Measurements from ENCODE around the gene RGS7BP. TPM values are rescaled to one million over a fixed set of nuclear protein-coding genes. Genes with fewer than 3 reads are reported as not detected.

Gene RGS7BP
- total RNA-seq = not detected

DNA sequence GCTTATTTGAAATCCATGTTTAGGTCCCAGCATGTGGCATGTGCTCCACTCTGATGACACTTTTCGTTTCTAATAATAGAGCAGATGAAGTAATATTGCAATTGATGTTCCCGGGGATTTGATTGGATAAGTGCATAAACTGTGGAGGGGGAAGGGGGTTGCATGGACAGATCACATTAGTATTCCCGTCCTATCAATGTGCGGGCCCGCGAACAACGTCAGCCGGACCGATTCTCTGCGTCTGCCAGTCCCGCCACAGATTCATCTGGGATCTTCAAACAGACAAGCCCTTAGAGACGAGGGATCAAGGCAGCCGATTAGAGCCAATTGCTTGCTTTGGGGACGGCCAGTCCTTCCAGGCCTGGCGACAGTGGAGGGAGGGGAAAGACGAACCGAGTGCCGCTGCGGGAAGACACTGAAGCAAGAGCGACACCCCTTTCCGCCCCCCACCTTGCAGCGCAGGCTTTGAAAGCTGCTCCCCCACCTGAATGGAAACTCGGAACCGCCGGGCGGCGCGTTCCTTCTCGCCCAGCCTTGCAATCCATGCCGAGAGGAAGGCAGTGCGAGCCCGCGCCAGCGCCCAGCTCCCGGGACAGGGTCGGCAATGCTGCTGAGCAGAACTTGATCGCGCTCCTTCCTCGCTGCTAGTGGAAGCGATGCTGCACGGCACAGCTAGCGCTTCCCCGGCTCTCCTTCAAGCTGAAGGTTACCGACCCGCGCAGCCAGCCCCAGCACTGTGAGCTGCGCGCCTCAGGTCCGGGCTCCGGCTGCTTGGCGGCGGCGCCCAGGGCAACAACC lies at the start of gene RGS7BP:
Gene RGS7BP (plus strand): TSS at position 247 of the 798 bp plus-strand sequence. CDS start 610 bp downstream, outside the sequence.
- Mint-ChIP-seq H3K4me3 (no peak within 1 kb of the TSS), H3K36me3 (ENCODE audit: low read depth) (no peaks in the 10 kb centered on the region), H3K27ac (no peak within 1 kb of the TSS), H3K27me3 (peaks cover 36% of the 10 kb centered on the region), H3K4me1 (no peaks in the 10 kb centered on the region), H3K9me3 (no peaks in the 10 kb centered on the region)
- DNase-seq = no peak
- ChIA-PET POLR2A (no interaction called here), CTCF (no interaction called here)

GRCh38 chr5:64457846-64458245 lies 48.0 kb upstream of the RGS7BP start:
- H3K9me3 Mint-ChIP-seq = peaks cover 3% of the 10 kb centered on the region
- H3K27ac Mint-ChIP-seq = no peak overlapping the region
- CTCF ChIA-PET = no interaction called here
- H3K27me3 Mint-ChIP-seq = no peaks in the 10 kb centered on the region
- POLR2A ChIA-PET = no interaction called here
- no peak overlapping the region for H3K4me3 Mint-ChIP-seq
- no peaks in the 10 kb centered on the region for H3K36me3 Mint-ChIP-seq (ENCODE audit: low read depth)
- no peak for DNase-seq
- no peaks in the 10 kb centered on the region for H3K4me1 Mint-ChIP-seq

DNA sequence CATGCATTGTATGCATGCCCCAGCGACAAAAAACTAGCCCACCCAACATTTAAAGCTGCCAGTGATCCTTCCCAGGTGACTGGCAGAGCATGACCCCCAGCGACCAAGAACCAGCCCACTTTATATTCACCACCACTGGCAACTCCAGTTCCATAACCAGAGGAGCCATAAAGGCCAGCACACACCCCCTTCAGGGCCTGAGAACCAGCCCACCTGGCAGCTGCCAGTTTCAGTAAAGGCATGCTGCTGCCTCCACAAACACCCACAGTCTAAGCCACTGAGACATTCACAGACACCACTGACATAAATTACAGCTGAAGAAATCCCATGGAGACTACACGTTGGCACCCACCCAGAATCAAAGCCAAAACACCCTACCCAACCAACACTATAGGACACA lies 46.9 kb upstream of the RGS7BP start:
- Mint-ChIP-seq H3K4me1 (no peaks in the 10 kb centered on the region), H3K4me3 (no peak overlapping the region), H3K27ac (no peak overlapping the region), H3K9me3 (peaks cover 3% of the 10 kb centered on the region), H3K27me3 (no peaks in the 10 kb centered on the region), H3K36me3 (ENCODE audit: low read depth) (no peaks in the 10 kb centered on the region)
- POLR2A ChIA-PET = no interaction called here
- CTCF ChIA-PET = no interaction called here
- DNase-seq = no peak

DNA sequence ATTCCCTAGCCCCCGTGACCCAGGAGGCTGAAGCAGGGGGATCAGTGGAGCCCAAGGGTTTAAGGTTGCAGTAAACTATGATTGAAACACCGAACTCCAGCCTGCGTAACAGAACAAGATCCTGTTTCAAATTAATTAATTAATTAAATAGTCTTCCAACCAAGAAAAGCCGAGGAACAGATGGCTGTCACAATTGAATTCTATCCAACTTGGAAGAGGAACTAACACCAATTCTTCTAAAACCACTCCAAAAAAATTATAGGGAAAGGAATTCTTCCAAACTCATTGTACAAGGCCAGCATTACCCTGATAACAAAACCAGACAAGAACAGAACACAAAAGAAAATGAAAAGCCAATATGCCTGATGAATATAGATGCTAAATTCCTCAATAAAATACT lies 43.4 kb upstream of the RGS7BP start:
- CTCF ChIA-PET = no interaction called here
- Mint-ChIP-seq H3K27me3 (no peaks in the 10 kb centered on the region), H3K27ac (no peak overlapping the region), H3K36me3 (ENCODE audit: low read depth) (no peaks in the 10 kb centered on the region), H3K4me1 (no peaks in the 10 kb centered on the region), H3K4me3 (no peak overlapping the region), H3K9me3 (peaks cover 3% of the 10 kb centered on the region)
- POLR2A ChIA-PET = no interaction called here
- no peak for DNase-seq

DNA sequence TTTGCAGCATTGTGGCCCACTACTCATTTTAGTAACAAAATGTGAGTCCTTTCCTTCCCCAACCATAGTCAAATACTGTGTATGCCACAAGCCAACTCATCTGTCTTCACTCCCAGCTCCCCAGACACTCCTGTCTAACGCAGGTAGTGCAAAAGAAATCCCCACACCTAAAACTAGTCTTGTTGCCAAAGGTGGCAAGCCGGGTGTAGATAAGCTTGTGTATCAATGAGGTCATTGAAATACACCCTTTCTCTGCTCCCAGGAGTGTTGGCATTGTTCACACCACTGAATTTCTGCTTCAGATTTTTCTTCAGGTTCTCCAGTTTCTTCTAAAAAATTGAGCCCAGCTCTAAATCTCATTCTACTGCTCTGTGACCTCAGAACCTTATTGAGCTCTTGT lies 19.7 kb upstream of the RGS7BP start:
- H3K27me3 Mint-ChIP-seq = no peaks in the 10 kb centered on the region
- peaks cover 10% of the 10 kb centered on the region for H3K9me3 Mint-ChIP-seq
- H3K4me3 Mint-ChIP-seq = no peak overlapping the region
- POLR2A ChIA-PET = no interaction called here
- H3K36me3 Mint-ChIP-seq (ENCODE audit: low read depth) = no peaks in the 10 kb centered on the region
- H3K27ac Mint-ChIP-seq = no peak overlapping the region
- CTCF ChIA-PET = no interaction called here
- no peaks in the 10 kb centered on the region for H3K4me1 Mint-ChIP-seq
- DNase-seq = no peak

GRCh38 chr5:64487283-64487682 lies 18.5 kb upstream of the RGS7BP start:
- CTCF ChIA-PET = no interaction called here
- Mint-ChIP-seq H3K36me3 (ENCODE audit: low read depth) (no peaks in the 10 kb centered on the region), H3K27me3 (no peaks in the 10 kb centered on the region), H3K4me3 (no peak overlapping the region), H3K9me3 (peaks cover 10% of the 10 kb centered on the region), H3K4me1 (no peaks in the 10 kb centered on the region), H3K27ac (no peak overlapping the region)
- POLR2A ChIA-PET = no interaction called here
- DNase-seq = no peak

- ChIA-PET CTCF (no interaction called here), POLR2A (no interaction called here)
- H3K36me3 Mint-ChIP-seq (ENCODE audit: low read depth) = no peaks in the 10 kb centered on the region
- H3K9me3 Mint-ChIP-seq = peaks cover 7% of the 10 kb centered on the region
- no peak for DNase-seq
- H3K27me3 Mint-ChIP-seq = no peaks in the 10 kb centered on the region
- H3K4me1 Mint-ChIP-seq = no peaks in the 10 kb centered on the region
- no peak overlapping the region for H3K4me3 Mint-ChIP-seq
- H3K27ac Mint-ChIP-seq = no peak overlapping the region
Observed at GRCh38 chr5:64489857-64490256, 16.0 kb upstream of the RGS7BP start.

DNA sequence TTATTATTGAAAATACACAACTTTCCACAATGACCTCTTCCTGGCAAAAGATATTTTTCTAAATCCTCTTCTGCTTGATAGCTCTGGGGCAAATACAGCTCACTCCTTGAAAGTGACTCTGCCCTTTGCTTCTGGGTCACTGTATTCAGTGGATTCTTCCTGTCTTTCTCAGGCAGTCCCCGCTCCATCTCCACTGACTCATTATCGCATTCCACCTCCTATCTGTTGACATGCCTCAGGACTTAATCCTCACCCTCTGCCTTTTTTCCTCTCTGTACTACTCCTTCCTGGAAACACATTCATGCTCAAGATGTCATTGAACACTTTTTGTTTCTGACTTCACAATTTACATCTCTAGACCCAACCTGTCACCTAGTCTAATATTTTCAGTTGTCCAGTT lies 8.4 kb upstream of the RGS7BP start:
- CTCF ChIA-PET = no interaction called here
- Mint-ChIP-seq H3K4me1 (no peaks in the 10 kb centered on the region), H3K9me3 (no peaks in the 10 kb centered on the region), H3K36me3 (ENCODE audit: low read depth) (no peaks in the 10 kb centered on the region), H3K4me3 (no peak overlapping the region), H3K27ac (no peak overlapping the region), H3K27me3 (no peaks in the 10 kb centered on the region)
- no peak for DNase-seq
- POLR2A ChIA-PET = no interaction called here

GRCh38 chr5:64502196-64502595 lies 3.6 kb upstream of the RGS7BP start:
- ChIA-PET POLR2A (no interaction called here), CTCF (no interaction called here)
- H3K27ac Mint-ChIP-seq = no peak overlapping the region
- H3K36me3 Mint-ChIP-seq (ENCODE audit: low read depth) = no peaks in the 10 kb centered on the region
- H3K27me3 Mint-ChIP-seq = peaks cover 23% of the 10 kb centered on the region
- no peak for DNase-seq
- H3K9me3 Mint-ChIP-seq = no peaks in the 10 kb centered on the region
- H3K4me3 Mint-ChIP-seq = no peak overlapping the region
- no peaks in the 10 kb centered on the region for H3K4me1 Mint-ChIP-seq

DNA sequence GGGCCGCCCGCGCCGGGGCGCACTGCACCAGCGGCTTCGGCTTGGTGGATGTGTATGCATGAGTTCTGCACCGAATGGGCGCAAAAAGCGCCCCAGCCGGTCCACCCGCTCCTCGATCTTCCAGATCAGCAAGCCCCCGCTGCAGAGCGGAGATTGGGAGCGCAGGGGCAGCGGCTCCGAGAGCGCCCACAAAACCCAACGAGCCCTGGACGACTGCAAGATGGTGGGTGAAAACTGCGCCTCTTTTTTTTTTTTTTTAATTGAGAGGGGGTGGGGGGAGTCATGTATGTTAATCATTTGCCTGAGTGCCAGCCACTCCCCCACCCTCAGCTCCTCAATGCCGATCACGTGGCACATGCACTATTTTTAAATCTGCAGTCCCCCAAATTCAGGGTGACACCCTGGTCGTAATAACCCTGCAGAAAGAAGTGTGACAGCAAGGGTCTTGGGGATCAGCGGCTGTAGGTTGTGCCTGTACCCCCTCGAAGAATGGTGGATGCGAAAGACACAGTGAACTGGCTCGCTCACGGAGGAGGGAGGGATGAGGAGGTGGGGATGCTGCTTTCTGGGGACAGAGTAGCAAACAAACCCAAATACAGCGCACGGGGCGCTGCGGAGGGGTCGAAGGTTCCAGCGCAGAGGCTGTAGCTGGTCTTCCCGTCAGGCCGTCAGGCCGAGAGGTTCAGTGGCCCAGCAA lies 900 bp downstream of the RGS7BP start:
- no peaks in the 10 kb centered on the region for H3K4me1 Mint-ChIP-seq
- DNase-seq = no peak
- peaks cover 36% of the 10 kb centered on the region for H3K27me3 Mint-ChIP-seq
- no peaks in the 10 kb centered on the region for H3K9me3 Mint-ChIP-seq
- no peak overlapping the region for H3K4me3 Mint-ChIP-seq
- ChIA-PET POLR2A (no interaction called here), CTCF (no interaction called here)
- H3K27ac Mint-ChIP-seq = no peak overlapping the region
- H3K36me3 Mint-ChIP-seq (ENCODE audit: low read depth) = no peaks in the 10 kb centered on the region

GRCh38 chr5:64507264-64507605 lies 1.4 kb downstream of the RGS7BP start:
- Mint-ChIP-seq H3K27ac (no peak overlapping the region), H3K36me3 (ENCODE audit: low read depth) (no peaks in the 10 kb centered on the region), H3K4me1 (no peaks in the 10 kb centered on the region), H3K4me3 (no peak overlapping the region), H3K9me3 (no peaks in the 10 kb centered on the region), H3K27me3 (peaks cover 36% of the 10 kb centered on the region)
- CTCF ChIA-PET = no interaction called here
- DNase-seq = no peak
- POLR2A ChIA-PET = no interaction called here

DNA sequence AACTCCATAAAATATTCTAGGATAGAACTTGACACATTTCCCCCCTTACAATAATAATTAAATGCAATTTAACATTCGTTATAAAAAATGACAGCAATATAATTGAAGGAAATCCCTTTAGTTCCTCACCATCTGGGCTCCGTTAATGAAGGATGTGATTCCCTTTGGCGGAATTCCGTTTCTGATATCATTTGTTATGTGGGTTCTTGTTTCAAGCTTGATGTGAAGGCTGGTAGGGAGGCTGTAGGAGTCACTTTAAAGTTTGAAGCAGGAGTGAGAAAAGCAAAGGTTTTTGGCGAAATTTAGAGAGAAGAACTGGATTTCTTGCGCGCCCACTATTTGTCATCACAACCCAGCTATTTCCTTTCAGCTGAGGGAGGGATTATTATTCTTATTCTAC lies 4.0 kb downstream of the RGS7BP start:
- no peak overlapping the region for H3K4me3 Mint-ChIP-seq
- POLR2A ChIA-PET = no interaction called here
- CTCF ChIA-PET = no interaction called here
- H3K9me3 Mint-ChIP-seq = no peaks in the 10 kb centered on the region
- DNase-seq = no peak
- peaks cover 32% of the 10 kb centered on the region for H3K27me3 Mint-ChIP-seq
- H3K36me3 Mint-ChIP-seq (ENCODE audit: low read depth) = no peaks in the 10 kb centered on the region
- no peaks in the 10 kb centered on the region for H3K4me1 Mint-ChIP-seq
- no peak overlapping the region for H3K27ac Mint-ChIP-seq

- H3K27ac Mint-ChIP-seq = no peak overlapping the region
- peaks cover 4% of the 10 kb centered on the region for H3K27me3 Mint-ChIP-seq
- POLR2A ChIA-PET = no interaction called here
- no peak overlapping the region for H3K4me3 Mint-ChIP-seq
- H3K9me3 Mint-ChIP-seq = no peaks in the 10 kb centered on the region
- H3K36me3 Mint-ChIP-seq (ENCODE audit: low read depth) = no peaks in the 10 kb centered on the region
- CTCF ChIA-PET = no interaction called here
- DNase-seq = no peak
- H3K4me1 Mint-ChIP-seq = no peaks in the 10 kb centered on the region
Observed at GRCh38 chr5:64513492-64513891, 7.7 kb downstream of the RGS7BP start.

DNA sequence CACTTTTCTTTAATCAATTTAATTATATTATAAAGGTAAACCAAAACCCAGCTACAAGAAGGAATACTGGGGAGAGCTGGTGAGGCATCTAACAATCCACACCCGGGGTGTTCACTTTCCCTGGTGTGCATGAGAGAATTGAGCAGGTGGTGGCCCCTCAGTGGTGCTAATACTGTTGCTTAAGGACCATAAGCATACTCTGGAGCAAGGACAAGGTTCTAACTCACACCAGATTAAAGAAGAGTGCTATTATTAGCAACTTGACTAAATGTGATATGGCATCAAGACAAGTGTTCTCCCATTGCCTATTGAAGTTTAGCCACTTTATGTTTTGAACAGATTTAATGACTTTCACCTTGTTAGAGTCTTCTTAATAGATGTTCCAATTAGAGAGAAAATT lies 8.8 kb downstream of the RGS7BP start:
- no peak for DNase-seq
- no peaks in the 10 kb centered on the region for H3K9me3 Mint-ChIP-seq
- no peaks in the 10 kb centered on the region for H3K27me3 Mint-ChIP-seq
- H3K27ac Mint-ChIP-seq = no peak overlapping the region
- no peaks in the 10 kb centered on the region for H3K36me3 Mint-ChIP-seq (ENCODE audit: low read depth)
- ChIA-PET POLR2A (no interaction called here), CTCF (no interaction called here)
- no peak overlapping the region for H3K4me3 Mint-ChIP-seq
- H3K4me1 Mint-ChIP-seq = no peaks in the 10 kb centered on the region
